Muscle of back (tissue), 11 donors: ENCODE measurements around the gene NEURL3. TPM values are rescaled to one million over a fixed set of nuclear protein-coding genes. Genes with fewer than 3 reads are reported as not detected.
A peak's percentile ranks its signal among the peaks of the same experiment; 100 is the strongest.
"Not testable (repeated sequence)": the region's sequence is repeated elsewhere in the genome, so short reads cannot be mapped to it uniquely, and the experiment has no call there.

Experiments used
- DNase-seq, 3 donors: peaks; one replicate each; pipeline versions ENCODE4 v3.0.0 to v3.0.0-alpha.2; 2013
- polyA plus RNA-seq, 10 donors: library from polyadenylated mRNA; unstranded; fragments of 120-200 nt; gene quantifications; one replicate each; pipeline ENCODE4 v1.2.1, GENCODE V29; 2013; ENCODE audit not compliant: insufficient read length in 10 of 10

Gene NEURL3
- polyA plus RNA-seq, 10 donors, result 0.09 to 0.39 (median 0.18) TPM; not detected in 3

DNA sequence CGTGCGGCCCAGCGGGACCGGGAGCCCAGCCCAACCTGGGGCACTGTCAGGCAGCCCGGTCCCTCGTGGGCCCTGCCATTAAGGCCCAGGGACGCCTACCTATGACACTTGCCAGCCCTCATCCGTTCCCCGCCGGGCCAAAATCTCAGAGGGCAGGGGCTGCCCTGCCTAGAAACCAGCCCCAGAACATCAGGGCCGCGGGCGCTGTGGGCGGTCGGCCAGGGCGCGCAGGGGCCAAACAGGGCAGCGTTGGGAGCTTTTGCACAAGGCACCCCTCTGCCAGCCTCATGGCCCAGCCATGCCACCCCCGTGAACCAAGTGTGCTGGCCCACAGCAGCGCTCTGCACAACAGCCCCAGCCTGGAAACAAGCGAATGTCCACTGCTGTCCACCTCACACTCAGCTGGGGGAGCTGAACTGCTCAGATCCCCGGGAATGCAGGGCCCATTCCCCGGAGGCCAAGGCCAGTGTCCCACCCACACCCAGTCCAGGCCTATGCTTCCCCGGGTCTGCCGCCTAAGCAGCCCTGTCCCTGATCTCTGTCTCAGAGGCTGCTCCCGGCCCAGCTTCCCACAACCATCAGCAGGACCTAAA, 3.5 kb upstream of the NEURL3 start:
- DNase-seq, result no peak

DNA sequence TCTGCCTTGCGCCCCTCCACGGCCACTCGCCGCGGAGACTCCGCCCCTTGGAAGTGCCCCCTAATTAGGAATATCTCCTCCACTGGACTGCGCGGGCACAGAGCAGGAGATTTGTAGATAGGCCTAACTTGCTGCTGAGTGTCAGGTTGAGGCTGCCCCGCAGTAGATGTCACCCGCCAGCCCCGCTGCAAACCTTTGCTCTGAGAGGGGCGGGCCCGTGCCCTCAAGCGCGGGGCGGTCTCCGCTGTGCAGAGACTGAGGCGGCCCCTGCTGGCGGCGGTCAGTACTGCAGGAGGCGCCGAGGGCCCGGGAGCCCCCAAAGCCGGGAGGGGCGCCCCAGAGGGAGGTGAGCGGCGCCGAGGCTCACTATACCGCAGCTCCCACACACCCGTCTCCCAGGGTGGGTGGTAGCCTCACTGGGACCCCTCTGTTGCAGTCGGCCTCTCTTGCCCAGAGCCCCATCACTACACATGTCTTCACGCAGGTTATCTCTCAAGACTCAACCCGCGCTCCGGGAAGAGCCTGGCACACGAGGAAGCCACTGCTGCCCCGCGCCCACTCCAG, 2.9 kb upstream of the NEURL3 start:
- DNase-seq, result peak in 1 of 3 donors; percentile 81

DNA sequence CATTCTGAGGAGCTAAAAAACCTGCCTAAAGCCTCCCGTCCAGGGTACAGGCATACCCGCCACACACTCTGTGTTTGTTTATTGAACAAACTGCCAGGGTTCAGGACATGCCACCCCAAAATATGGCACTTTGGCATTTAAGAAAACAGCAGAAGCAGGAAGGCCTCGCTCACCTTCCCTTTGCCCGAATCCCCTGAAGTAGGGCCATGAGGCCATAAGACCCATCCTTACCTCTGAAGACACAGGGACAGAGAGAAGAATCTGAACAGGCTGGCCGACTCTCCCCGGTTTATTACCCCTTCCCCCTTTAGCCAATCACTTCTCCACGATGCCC, 1.7 kb upstream of the NEURL3 start:
- no peak for DNase-seq

DNA sequence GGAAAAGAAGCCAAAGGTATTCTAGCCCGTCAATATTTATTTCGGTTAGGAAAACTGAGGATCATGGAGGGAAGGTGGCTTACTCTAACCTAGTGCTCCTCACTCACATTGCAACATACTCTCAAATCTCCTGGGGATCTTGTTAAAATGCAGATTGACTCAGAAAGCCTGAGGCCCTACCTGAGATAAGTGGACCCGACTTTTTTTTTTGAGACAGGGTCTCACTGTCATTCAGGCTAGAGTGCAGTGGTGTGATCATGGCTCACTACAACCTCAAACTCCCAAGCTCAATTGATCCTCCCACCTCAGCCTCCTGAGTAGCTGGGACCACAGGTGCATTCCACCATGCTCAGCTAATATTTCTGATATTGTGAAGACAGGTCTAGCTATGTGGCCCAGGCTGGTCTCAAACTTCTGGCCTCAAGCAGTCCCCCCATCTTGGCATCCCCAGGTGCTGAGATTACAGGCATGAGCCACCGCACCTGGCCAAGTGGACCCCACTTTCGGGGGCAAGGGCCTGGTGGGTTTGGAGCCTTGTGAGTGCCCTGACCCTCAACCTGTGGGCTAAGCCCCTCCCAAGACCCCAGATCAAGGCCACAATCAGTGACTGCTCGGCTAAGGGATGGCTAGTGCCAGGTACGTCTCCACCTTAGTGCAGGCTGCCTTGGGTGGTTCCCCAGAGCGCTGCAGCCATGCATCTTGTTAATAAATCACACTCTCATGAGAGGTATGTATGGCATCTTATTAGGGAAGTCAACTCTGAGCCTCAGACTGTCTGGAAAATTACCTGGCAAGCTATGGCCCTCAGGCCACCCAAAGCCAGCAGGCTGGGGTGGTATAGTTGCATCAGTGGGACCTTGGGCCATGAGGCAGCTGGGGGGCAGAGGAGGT, 1.1 kb upstream of the NEURL3 start:
- DNase-seq, result no peak

DNA sequence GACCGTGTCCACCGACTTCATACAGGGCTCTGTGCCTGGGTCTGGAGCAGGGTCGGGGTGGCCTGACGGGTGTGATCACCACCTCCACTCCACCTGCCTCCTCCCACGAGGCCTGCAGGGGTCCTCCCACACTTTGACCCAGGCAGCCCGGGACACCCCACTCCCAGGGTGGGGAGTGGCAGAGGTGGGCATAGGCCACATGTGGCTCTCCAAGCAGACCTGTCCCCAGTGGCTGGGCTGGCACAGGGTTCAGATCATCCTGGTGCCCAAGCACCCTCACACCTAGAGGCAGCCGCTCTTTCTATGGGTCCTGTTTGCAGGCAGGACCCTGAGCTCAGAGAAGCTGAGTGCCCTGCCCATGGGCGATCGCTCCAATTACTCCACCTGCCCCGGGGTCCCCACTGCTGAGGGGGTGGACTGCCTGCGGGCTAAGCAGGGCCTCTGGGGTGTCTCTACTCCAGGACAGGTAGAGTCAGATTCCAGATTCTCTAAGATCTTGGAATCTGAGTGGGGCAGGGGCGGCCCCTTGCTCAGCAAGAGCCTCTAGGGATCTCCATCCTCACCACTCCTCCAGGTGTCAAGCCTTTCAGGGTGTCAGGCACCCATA, 1.4 kb downstream of the NEURL3 start:
- no peak for DNase-seq

DNA sequence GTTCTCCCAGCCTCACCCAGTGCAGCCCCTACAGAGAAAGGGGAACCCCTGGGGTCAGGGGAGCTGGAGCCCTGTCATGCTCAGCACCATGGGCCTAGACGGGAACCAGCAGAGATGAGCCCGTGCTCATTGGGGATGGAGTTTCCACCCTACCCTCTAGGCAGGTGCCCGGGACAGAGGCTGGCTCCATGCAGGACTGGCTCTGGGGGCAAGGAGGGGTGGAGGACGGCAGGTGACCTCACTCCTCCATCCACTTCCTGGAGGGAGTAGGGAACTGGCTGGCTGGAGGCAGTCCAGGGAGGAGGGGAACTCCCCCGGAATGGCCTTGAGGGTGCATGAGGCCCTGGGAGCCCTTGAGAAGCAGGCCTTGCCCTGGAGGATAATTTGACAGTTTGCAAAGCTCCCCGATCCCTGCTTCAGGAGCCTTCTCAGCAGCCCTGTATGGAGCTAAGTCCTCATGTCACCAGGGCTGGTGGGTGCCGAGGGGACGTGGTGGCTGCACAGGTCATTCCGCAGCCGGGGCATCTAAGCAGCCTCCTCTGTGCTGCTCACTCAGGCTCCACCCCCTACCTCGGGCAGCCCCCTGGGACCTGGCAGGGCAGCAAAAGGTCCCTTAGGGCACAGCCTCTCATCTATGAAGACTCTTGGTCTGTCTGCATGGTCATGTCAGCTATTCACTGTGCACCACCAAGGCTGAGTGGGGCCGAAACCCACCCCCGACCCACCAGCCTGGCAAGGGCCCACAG, 2.1 kb downstream of the NEURL3 start:
- no peak for DNase-seq

DNA sequence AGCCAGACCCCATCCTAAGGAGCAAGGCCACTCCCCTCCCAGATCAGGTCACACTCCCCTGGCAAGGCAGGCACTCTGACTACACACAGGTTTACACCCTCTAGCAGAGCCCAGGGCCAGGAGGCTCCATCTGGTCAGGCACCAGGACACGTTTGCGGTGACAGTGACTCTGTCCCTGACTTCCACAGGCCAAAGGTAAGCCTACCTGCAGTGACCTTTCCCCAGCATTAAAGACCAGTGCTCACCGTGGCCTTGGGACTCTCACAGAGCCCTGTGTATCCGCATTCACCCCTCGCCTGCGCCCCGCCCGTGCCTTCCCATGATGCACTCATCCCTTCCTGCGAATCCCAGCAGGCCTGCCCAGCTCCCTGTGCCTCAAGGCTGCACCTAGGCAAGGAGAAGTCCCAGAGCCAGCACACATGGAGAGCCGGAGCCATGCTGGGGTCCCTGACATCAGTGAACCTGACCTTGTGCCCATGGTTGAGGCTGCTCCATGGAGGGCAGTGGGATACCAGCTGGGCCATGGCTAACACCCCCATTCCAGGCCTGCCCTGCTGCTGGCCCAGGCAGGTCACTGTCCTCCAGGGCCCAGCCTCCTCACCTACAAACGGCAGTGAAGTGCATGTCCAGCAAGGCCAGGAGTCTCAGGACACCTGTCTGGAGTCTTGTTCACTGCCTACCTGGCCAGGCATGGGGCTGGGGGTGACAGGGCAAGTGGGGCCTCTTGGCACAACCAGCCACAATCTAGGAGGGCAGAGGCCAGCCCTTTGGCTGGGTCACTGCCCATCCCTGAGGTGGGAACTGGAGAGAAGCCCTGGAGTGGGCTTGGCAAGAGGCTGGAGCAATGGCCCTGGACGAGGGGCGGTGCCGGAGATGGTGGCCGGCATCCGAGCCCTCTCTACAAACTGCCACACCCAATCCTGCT, 3.0 kb downstream of the NEURL3 start:
- no peak for DNase-seq

DNA sequence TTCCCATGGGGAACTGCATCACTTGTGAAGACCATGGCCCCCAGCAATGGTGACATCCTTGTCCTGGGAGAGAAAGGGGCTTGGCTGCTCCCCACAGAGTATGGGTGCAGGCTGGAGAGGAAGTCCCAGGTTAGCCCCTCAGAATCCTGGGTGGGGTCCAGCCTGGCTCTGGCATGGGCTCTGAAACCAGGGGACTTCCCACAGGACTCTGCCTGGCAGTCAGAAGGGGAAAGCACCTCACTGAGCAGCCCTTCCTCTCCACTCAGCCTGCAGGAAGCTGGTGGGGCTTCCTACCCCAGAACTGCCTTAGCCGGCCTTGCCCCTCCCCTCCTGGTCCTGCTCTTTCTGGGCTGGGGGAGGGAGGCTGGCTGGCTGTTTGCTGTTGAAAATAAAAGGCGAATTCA, 3.7 kb downstream of the NEURL3 start:
- no peak for DNase-seq

DNA sequence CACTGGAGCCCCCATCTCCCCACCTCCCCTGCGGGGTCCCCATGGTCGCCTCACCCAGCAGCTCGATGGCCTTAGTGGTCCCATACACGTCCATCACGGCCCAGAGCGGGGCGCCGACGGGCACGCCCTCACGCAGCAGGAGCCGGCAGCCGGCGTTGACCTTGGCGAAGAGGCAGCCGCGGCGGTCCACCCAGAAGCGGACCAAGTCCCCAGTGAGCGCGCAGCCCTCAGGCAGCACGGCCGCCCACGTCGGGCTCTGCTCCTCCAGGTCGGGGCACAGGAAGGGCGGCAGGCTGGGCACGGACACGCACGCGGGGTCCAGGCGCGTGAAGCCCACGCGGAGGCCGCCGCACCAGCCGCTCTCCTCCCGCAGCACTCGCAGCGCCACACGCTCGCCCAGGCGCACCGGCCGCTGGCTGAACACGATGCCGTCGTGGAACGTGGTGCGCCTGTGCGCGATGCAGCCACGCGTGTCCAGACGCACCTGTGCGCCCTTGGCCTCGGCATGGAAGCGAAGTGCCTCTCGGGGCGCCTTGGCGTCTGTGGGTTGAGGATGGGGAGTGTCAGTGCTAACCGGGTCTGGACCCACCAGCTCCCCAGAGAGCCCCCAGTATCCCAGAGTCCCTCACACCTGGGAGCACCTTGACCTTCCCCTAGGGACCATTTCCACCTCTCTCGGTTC, 4.6 kb downstream of the NEURL3 start:
- DNase-seq, result no peak

DNA sequence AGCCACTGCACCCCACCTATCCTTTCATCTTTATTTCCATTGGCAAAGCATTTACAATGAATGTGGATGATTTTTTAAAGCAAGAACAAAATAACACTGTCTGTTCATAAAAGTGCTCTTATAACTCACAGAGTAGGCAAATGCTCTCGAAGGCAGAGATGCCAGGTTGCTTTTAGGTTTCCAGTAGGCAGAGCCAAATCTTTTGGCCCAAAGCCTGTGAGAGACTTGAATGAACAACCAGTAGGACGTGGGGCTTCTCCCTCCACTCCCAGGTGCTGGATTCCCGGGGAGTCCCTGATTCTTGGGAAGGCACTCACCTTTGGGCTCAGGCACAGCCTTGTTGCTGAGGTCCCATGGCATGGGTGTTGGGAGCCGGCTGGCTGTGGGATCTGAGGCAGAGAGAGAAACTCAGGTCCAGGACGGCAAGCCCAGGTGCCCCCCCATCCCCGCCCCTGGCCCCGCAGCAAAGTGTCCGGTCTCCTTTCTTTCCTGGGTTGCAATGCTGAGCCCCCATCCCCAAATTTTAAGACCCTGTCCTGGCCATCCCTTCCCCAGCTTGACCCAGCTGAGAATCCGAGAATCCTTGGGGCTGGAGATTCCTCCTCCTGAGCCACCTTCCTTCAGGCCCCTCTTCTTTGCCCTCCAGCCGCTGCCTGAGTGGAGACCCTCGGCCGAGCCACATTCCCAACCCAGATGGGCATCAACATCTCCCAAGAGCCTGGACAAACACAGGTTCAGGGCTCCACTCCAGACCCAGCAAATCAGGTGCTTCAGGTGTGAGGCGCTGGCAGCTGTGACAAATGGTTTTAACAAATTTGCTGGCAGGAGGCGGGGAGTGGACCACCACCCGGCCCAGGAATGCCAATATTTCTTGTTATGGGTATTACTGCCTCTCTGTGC, 5.8 kb downstream of the NEURL3 start:
- DNase-seq, result no peak

DNA sequence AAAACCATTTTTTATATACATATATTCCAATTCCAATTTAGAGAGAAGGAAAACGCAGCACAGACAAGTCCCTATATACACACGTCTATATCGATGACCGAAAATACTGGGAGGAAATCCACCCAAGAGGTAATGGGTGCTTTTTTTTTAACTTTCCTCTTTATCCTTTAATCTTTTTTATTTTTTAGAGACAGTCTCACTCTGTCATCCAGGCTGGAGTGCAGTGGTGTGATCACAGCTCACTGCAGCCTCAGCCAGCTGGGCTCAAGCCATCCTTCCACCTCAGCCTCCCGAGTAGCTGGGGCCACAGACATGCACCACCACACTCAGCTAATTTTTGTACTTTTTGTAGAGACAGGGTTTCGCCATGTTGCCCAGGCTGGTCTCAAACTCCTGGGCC, 6.5 kb downstream of the NEURL3 start:
- DNase-seq, result not testable (repeated sequence)

DNA sequence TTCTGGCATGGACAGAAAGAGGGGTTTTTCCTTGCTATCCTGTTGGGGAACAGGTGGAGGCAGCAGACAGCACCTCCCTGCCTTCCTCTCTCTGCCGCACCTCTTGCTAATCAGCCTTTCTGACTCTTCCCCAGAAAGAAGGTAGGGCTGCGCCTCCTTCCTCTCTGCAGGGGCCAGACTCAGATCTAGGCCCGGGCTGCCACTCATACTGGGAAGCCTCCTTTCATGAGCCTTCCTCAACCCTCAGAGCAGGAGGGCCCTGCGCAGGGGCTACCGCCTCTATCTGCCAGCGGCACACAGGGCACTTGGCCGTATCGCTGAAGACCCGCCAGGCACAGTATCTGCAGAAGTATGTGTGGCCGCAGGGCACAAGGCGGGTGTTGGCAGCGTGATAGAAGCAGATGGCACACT, 7.1 kb downstream of the NEURL3 start:
- no peak for DNase-seq

DNA sequence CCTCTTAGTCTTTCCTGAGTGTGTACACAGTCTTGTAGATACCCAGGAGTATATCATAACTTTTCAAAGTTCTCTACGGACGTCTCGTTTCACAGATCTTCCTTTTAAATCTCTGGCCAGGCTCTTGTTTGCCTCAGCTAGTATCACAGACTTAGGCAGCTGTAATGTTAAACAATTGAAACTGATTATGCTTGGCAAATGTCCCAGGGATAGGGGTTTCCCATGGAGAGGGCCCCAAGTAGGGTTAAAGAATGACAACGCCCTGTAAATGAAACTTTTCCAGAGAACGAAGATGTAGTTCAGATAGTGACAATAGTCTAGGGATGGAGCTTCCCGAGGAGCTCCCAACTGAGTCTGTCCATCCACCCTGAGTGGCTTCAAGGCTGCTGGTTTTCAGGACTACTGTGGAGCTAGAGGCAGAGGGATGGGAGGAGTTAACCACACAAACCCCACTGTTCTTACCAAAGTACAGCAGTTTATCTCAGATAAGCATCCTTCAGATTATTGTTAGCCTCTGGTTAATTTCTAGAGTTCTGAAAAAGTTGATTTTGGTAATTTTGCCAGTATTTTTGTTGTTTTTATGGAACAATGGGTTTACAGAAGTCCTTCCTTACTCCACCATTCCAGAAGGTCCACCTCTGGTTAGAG, 9.1 kb downstream of the NEURL3 start:
- DNase-seq, result no peak

DNA sequence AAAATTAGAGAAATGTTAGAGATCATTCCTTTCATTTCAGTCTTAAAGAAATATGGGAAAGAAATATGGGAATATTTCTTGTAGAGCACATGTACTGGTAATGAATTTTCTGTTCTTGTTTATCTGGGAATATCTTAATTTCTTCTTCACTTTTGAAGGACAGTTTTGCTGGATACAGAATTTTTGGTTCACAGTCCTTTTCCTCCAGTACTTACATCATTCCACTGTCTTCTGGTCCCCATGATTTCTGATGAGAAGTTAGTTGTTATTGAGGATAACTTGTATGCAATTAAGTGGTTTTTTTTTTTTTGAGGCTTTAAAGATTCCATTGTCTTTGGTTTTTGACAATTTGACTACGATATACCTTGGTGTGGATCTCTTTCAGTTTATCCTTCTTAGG, 11.0 kb downstream of the NEURL3 start:
- DNase-seq, result no peak

DNA sequence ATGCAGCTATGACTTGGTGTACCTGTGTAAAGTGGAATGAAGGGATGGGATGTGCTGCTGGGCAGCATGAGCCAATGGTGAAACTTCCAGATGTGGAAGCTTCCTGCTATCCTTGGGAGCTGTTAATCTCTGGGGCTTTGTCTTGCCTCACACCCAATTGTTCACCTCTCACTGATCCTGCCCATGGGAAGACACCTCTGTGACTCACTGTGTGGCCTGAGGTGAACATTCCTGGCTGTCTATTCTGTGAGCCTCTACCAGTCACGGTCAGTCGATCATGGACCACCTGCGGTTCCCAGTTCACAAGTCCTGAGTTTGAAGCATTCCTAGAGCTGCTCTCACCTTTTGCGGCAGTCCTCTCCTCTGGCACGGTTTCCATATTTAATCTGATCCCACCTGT, 12.1 kb downstream of the NEURL3 start:
- no peak for DNase-seq

DNA sequence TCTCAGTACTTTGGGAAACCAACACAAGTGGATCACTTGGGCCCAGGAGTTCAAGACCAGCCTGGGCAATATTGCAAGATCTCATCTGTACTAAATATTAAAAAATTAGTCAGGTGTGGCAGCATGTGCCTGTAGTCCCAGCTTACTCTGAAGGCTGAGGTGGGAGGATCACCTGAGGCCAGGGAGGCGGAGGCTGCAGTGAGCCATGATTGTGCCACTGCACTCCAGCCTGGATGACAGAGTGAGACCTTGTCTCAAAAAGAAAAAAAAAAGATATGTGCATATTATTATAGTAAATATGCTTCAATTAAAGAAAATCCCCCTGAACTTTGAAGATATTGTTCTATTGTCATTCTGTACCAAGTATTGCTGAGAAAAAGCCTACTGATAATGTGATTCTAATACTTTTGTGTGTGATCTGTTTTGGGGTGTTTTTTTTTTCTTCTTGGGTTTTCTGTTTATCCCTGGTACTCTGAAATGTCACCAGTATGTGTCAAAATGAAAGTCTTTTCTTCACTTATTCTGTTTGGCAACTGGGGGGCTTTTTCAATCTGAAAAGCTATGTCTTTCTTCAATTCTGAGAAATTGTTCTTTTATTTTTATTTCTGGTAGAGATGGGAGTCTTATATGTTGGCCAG, 13.2 kb downstream of the NEURL3 start:
- no peak for DNase-seq

DNA sequence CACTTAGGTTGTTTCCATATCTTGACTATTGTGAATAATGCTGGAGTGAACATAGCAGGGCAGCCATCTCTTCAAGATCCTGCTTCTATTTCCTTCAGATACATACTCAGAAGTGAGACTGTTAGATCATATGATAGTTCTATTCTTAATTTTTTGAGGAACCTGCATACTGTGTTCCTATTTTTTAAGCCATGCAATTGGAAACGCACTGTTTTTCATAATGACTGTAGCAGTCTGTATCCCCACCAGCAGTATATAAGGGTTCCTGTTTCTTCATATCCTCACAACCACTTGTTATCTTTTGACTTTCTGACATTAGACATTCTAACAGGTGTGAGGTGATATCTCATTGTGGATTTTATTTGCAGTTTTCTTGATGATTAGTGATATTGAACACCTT, 15.5 kb downstream of the NEURL3 start:
- no peak for DNase-seq

DNA sequence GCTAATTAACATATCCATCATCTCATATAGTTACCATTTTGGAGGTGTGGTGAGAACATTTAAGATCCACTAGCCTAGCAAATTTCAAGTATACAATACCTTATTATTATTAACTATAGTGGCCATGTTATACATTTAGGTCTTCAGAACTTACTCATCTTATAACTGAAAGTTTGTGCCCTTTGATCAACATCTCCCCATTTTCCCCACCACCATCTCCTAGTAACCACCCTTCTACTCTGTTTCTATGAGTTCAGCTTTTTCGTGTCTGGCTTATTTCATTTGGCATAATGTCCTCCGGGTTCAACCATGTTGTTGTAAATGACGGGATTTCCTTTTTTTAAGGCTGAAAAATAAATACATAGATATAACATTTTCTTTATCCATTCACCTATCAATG, 15.9 kb downstream of the NEURL3 start:
- DNase-seq, result no peak
